Skin epidermis (tissue), 12 donors: ENCODE measurements around the gene CYP24A1.
A peak's percentile ranks its signal among the peaks of the same experiment; 100 is the strongest.
"Not testable (repeated sequence)": the region's sequence is repeated elsewhere in the genome, so short reads cannot be mapped to it uniquely, and the experiment has no call there.

ENCODE experiments used
- H3K27ac ChIP-seq, 21 experiments: fragments of 200-600 bp; sonication (generic) in 11 of 21; one replicate each; pipeline ENCODE4 v1.5.0; 2020; ENCODE audit warnings: mild to moderate bottlenecking in 3 of 21, inconsistent platforms in 2 of 21, moderate library complexity in 2 of 21
- H3K4me3 ChIP-seq, 7 experiments: fragments of 200-600 bp; sonication (generic) in 2 of 7; one replicate each; pipeline ENCODE4 v1.5.0; 2020; ENCODE audit warnings: inconsistent platforms in 2 of 7, mild to moderate bottlenecking in 2 of 7, moderate library complexity in 1 of 7

CYP24A1 gene

GRCh38 chr20:54144847-54145414 is 28.9 kb downstream of the CYP24A1 start:
- Histone ChIP-seq H3K27ac (no peak overlapping the region), H3K4me3 (no peak overlapping the region)

- Histone ChIP-seq H3K27ac (no peak overlapping the region), H3K4me3 (no peak overlapping the region)
These were observed 32.7 kb downstream of the CYP24A1 start for GRCh38 chr20:54140927-54141566.

- Histone ChIP-seq H3K27ac (no peak overlapping the region), H3K4me3 (no peak overlapping the region)
These were observed 33.3 kb downstream of the CYP24A1 start for GRCh38 chr20:54140486-54140885.

GRCh38 chr20:54140067-54140466 is 33.7 kb downstream of the CYP24A1 start:
- H3K4me3 ChIP-seq = no peak overlapping the region
- no peak overlapping the region for H3K27ac ChIP-seq

GRCh38 chr20:54139188-54139587 is 34.6 kb downstream of the CYP24A1 start:
- no peak overlapping the region for H3K27ac ChIP-seq
- H3K4me3 ChIP-seq = no peak overlapping the region

GRCh38 chr20:54138427-54138826 is 35.4 kb downstream of the CYP24A1 start:
- Histone ChIP-seq H3K27ac (no peak overlapping the region), H3K4me3 (no peak overlapping the region)

GRCh38 chr20:54137115-54137514 is 36.7 kb downstream of the CYP24A1 start:
- Histone ChIP-seq H3K27ac (no peak overlapping the region), H3K4me3 (no peak overlapping the region)

- no peak overlapping the region for H3K4me3 ChIP-seq
- H3K27ac ChIP-seq = peak overlapping the region in 1 of 21 experiments; percentile 69
These were observed 39.2 kb downstream of the CYP24A1 start for GRCh38 chr20:54134445-54135220.

GRCh38 chr20:54133434-54134427 is 40.1 kb downstream of the CYP24A1 start:
- H3K27ac ChIP-seq = peak overlapping the region in 19 of 21 experiments; percentile 43 to 78 (median 67)
- no peak overlapping the region for H3K4me3 ChIP-seq

- H3K27ac ChIP-seq = peak overlapping the region in 20 of 21 experiments; percentile 8 to 83 (median 70)
- H3K4me3 ChIP-seq = no peak overlapping the region
These were observed 41.0 kb downstream of the CYP24A1 start for GRCh38 chr20:54132612-54133433.

GRCh38 chr20:54131675-54132611 is 41.8 kb downstream of the CYP24A1 start:
- no peak overlapping the region for H3K4me3 ChIP-seq
- H3K27ac ChIP-seq = peak overlapping the region in 19 of 21 experiments; percentile 8 to 83 (median 70)

GRCh38 chr20:54131125-54131524 is 42.7 kb downstream of the CYP24A1 start:
- peak overlapping the region in 4 of 21 experiments; percentile 35 to 78 (median 73) for H3K27ac ChIP-seq
- not testable (repeated sequence) for H3K4me3 ChIP-seq

GRCh38 chr20:54129350-54129749 is 44.4 kb downstream of the CYP24A1 start:
- Histone ChIP-seq H3K27ac (no peak overlapping the region), H3K4me3 (no peak overlapping the region)

GRCh38 chr20:54127855-54128574 is 45.8 kb downstream of the CYP24A1 start:
- Histone ChIP-seq H3K27ac (peak overlapping the region in 2 of 21 experiments; percentile 6 to 43), H3K4me3 (no peak overlapping the region)

GRCh38 chr20:54126806-54127655 is 46.8 kb downstream of the CYP24A1 start:
- Histone ChIP-seq H3K4me3 (no peak overlapping the region), H3K27ac (peak overlapping the region in 3 of 21 experiments; percentile 6 to 65 (median 9))

GRCh38 chr20:54126328-54126727 is 47.5 kb downstream of the CYP24A1 start:
- H3K4me3 ChIP-seq, H3K27ac ChIP-seq: not testable (repeated sequence)
